ENCODE results near the gene PBOV1.
A peak's percentile ranks its signal among the peaks of the same experiment; 100 is the strongest.

PBOV1 gene

DNA sequence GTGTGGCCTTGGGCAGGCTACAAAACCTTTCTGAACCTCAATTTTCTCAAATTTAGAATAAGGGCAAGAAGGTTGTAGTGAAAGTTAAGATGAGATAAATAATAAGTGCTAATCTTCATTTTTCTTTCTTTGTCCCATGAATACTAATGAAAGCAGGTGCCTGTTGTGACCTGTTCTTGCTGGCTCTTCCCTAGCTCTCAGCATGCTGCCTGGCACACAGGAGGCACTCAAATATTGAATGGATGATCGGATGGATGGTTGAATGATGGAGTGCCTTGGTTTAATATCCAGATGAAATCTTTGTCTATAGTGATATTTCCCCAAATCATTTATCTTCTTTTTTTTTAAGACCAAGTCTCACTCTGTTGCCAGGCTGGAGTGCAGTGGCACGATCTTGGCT, 15.0 kb downstream of the PBOV1 start:
- no peak for DNase-seq

- no peak for DNase-seq
Measured at GRCh38 chr6:138201836-138202235, 16.5 kb downstream of the PBOV1 start.

GRCh38 chr6:138198430-138199091, 19.7 kb downstream of the PBOV1 start:
- DNase-seq = no peak

DNA sequence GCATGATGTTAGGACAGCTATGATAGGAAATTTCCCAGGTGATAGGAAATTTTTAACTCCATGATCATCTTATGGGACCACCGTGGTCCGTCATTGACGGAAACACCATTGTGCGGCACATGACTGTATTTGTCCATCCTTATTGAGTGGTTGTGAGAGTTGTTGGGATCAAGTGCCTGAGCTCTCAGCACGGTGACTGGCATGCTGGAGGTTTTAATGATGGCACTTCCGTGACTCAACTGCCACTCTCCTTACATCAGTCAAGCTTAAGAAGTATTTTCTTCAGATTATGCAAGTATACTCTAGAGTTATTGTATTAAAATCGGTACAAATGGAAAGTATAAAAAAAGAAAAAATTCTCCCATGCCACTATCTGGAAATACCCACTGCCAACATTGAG, 20.7 kb downstream of the PBOV1 start:
- no peak for DNase-seq

GRCh38 chr6:138196122-138196738, 22.1 kb downstream of the PBOV1 start:
- no peak for DNase-seq

GRCh38 chr6:138194287-138194686, 24.0 kb downstream of the PBOV1 start:
- DNase-seq = no peak

- no peak for DNase-seq
Measured at GRCh38 chr6:138188278-138188941, 29.9 kb downstream of the PBOV1 start.

GRCh38 chr6:138187156-138187555, 31.1 kb downstream of the PBOV1 start:
- DNase-seq = no peak

DNA sequence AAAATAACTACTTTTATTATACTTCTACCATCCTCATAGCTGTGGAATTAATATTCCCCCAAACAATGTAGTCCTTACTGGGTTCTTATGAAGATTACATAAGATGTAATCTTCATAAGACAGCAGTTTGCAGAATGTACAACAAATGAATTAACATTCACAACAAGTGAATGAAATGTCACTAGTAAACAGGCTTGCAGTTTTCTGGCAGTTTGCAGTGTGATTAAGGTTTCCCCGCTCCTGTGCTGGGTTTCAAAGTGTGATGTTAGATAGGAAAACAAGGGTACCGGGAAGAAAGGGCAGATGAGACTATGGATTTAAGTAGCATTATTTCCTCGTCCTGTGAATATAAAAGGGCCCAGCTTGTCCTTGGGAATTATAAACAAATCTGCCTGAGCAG, 34.1 kb downstream of the PBOV1 start:
- DNase-seq = no peak

- no peak for DNase-seq
Measured at GRCh38 chr6:138183790-138184134, 34.5 kb downstream of the PBOV1 start.

GRCh38 chr6:138182939-138183789, 35.1 kb downstream of the PBOV1 start:
- DNase-seq = peak in 1 of 2 experiments; percentile 30

DNA sequence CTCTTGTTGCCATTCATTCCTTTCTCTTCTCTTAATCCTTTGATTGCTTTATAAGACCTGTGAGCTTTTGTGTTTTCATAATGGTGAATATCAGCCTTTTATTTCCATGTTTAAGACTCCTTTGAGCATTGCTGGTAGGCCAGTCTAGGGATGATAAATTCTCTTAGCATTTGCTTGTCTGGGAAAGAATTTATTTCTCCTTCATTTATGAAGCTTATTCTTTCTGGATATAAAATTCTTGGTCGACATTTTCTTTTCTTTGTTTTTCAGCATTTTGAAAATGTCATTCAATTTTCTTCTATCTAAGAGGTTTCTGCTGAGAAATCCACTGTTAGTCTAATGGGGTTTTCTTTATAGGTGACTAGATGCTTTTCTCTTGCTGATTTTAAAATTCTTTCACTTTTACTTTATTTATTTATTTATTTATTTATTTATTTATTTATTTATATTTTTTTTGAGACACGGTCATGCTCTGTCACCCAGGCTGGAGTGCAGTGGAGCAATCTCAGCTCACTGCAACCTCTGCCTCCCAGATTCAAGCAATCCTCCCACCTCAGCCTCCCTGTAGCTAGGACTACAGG, 41.5 kb downstream of the PBOV1 start:
- no peak for DNase-seq

DNA sequence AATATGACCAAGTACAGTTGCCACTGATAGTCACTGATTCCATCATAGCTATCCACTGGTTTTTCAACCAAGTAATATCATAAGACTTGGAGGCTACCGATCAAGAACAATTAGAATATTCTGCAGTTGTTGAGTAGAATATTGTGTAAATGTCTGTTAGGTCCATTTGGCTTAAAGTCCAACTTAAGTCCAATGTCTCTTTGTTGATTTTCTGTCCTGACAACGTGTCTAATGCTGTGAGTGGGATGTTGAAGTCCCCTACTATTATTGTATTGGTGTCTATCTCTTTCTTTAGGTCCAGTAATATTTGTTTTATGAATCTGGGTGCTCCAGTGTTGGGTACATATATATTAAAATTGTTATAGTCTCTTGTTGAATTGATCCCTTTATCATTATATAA, 42.7 kb downstream of the PBOV1 start:
- DNase-seq = no peak

All from NCI-H524 (cell line).